ENCODE measurements around the gene DNAJA4.

DNAJA4 gene

DNA sequence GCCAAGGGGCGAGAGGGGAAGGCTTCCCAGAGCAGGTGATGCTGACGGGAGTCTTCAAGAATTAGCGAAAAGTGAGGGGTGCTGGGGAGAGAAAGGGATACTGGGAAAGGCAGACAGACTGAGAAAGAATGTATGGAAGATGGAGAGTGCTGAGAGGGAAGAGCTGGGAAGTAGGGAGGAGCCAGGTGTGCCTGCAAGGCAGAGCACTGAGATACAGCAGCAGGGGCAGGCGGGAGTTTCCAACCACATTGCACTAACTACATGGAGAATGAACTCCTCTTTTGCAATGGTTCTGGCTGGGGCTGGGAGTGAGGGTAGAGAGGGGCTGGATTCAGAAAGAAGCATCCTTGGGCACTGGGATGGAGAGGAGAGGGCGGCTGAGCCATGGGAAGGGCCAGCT, 59.8 kb downstream of the DNAJA4 start:
- no peak for DNase-seq (ENCODE audit: low spot score)
- in situ Hi-C loops (cut with MboI; ENCODE audit: low pct_unique_long_range_greater_than_20kb, low sequenced_read_pairs, unreplicated experiment), result no loop called here
- TF ChIP-seq, protein P1, sequence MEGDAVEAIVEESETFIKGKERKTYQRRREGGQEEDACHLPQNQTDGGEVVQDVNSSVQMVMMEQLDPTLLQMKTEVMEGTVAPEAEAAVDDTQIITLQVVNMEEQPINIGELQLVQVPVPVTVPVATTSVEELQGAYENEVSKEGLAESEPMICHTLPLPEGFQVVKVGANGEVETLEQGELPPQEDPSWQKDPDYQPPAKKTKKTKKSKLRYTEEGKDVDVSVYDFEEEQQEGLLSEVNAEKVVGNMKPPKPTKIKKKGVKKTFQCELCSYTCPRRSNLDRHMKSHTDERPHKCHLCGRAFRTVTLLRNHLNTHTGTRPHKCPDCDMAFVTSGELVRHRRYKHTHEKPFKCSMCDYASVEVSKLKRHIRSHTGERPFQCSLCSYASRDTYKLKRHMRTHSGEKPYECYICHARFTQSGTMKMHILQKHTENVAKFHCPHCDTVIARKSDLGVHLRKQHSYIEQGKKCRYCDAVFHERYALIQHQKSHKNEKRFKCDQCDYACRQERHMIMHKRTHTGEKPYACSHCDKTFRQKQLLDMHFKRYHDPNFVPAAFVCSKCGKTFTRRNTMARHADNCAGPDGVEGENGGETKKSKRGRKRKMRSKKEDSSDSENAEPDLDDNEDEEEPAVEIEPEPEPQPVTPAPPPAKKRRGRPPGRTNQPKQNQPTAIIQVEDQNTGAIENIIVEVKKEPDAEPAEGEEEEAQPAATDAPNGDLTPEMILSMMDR (IDR thresholded peaks at IDR 0.05; ENCODE audit: extremely low read depth, insufficient read depth, missing control alignments), result no peak

- TF ChIP-seq, protein P1 (IDR thresholded peaks at IDR 0.05; ENCODE audit: extremely low read depth, insufficient read depth, missing control alignments), result no peak
- no peak for DNase-seq (ENCODE audit: low spot score)
- in situ Hi-C loops (cut with MboI; ENCODE audit: low pct_unique_long_range_greater_than_20kb, low sequenced_read_pairs, unreplicated experiment), result no loop called here
Observed at GRCh38 chr15:78325092-78325843, 60.9 kb downstream of the DNAJA4 start.

- DNase-seq (ENCODE audit: low spot score), result no peak
- in situ Hi-C loops (cut with MboI; ENCODE audit: low pct_unique_long_range_greater_than_20kb, low sequenced_read_pairs, unreplicated experiment), result no loop called here
- TF ChIP-seq, protein P1 (IDR thresholded peaks at IDR 0.05; ENCODE audit: extremely low read depth, insufficient read depth, missing control alignments), result no peak
Observed at GRCh38 chr15:78327466-78327865, 63.1 kb downstream of the DNAJA4 start.

DNA sequence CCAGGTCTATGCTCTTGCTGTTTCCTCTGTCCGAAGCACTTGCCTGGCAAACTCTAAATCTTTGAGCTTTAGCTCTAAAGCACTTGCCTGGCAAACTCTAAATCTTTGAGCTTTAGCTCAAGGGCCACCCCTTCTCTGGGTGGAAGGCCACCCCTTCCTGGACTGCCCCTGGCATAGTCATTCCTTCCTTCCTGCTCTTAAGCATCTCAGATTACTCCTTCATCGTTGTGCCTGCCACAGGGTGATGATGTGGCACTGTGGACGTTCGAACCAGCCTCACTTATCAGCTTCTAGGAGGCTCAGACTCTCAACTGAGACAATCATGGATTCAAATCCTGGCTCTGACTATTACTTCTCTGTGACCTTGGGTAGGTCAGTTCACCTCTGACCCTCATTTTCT, 65.3 kb downstream of the DNAJA4 start:
- no peak for DNase-seq (ENCODE audit: low spot score)
- TF ChIP-seq, protein P1 (IDR thresholded peaks at IDR 0.05; ENCODE audit: extremely low read depth, insufficient read depth, missing control alignments), result no peak
- in situ Hi-C loops (cut with MboI; ENCODE audit: low pct_unique_long_range_greater_than_20kb, low sequenced_read_pairs, unreplicated experiment), result no loop called here
